NCI-H2196 treated with DMSO at 0.1 percent for 48 hours (cell line): Measurements from ENCODE around the gene RNF215.

ENCODE experiments used
- DNase-seq: peaks from one replicate; lab custom pipeline; 2025; ENCODE audit not compliant: unreplicated experiment; lab: John Stamatoyannopoulos, UW

The RNF215 gene

GRCh38 chr22:30334646-30335045 lies 52.6 kb downstream of the RNF215 start:
- DNase-seq, result no peak

DNA sequence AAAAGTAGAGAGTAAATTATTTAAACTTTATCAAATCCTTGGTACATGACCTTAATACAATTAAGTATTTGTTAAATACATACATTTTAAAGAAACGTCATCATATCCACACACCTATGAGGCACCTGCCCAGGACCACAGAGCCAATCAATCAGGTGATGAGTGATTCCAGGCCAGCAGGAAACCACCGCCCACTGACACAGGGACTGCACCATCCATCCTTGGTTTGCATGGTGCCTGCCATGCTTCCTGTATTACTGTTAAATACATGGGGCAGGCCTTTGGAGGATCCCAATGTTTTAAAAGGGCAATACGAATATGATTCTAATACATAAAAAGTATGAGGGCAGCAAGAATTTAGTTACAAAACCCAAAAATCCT lies 53.5 kb downstream of the RNF215 start:
- no peak for DNase-seq

GRCh38 chr22:30332994-30333706 lies 54.1 kb downstream of the RNF215 start:
- no peak for DNase-seq

DNA sequence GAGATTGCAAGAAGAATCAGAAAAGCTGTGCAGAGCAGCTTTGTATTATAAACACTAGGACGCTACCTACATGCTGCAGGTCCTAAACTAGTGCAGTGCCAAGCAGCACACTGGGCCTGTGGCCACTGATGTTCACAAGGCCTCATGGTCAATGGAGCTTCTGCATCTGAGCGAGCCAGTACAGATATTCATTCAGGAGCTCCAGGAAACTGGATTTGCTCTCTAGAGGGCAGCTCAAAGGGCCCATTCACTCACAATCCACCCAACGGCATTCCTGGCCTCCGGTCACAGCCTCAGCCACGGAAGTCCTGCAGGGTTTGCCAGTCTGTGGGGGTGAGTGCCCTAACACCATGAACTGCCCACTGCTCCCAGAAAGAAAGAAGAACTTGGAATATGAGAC lies 54.7 kb downstream of the RNF215 start:
- no peak for DNase-seq
